ENCODE measurements around the gene LCP1.

Gene LCP1

DNA sequence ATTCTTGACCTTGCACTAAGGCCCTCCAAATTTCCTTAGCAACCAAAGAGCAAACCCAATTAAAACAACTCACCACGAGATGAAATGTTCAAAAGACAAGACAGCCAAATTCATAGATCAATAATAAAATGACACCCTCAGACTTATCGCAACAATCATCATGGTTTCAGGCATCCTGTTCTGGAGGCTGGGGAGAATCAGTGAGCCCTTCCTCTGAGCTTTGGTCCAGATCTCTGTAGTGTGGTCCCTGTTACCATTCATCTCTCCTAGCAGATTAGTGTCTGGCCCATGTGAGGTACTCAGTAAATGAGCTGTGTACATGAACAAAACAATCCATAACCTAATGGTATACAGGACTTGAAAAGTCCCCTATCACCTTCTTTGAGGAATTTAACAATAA lies 12.2 kb downstream of the LCP1 start:
- TF ChIP-seq, protein P1, sequence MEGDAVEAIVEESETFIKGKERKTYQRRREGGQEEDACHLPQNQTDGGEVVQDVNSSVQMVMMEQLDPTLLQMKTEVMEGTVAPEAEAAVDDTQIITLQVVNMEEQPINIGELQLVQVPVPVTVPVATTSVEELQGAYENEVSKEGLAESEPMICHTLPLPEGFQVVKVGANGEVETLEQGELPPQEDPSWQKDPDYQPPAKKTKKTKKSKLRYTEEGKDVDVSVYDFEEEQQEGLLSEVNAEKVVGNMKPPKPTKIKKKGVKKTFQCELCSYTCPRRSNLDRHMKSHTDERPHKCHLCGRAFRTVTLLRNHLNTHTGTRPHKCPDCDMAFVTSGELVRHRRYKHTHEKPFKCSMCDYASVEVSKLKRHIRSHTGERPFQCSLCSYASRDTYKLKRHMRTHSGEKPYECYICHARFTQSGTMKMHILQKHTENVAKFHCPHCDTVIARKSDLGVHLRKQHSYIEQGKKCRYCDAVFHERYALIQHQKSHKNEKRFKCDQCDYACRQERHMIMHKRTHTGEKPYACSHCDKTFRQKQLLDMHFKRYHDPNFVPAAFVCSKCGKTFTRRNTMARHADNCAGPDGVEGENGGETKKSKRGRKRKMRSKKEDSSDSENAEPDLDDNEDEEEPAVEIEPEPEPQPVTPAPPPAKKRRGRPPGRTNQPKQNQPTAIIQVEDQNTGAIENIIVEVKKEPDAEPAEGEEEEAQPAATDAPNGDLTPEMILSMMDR (IDR thresholded peaks at IDR 0.05; ENCODE audit: low read depth, low read length, missing control alignments) = no peak
- DNase-seq (ENCODE audit: low read depth) = no peak
- no peak overlapping the region for H3K4me3 ChIP-seq (ENCODE audit: low read depth, low read length)
- in situ Hi-C loops (cut with HindIII; ENCODE audit: low sequenced_read_pairs) = no loop called here

DNA sequence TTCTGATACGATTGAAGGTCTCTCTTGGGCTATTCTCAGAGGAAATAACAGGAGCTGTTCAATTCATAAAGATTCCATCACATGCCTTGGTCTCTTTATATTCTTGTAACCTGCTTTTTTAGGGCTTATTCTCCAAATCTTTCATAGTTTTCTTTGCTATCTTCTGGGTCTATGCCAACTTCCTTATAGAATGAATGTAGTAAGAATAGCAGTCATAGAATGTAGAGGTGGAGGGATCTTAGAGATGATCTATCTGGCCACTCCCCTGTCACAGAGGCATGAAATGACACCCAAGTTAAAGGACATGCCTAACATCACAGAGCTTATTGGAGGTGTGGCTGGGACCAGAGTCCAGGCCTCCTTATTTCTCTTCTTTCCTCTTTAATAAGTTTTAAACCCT lies 13.2 kb downstream of the LCP1 start:
- DNase-seq (ENCODE audit: low read depth) = no peak
- in situ Hi-C loops (cut with HindIII; ENCODE audit: low sequenced_read_pairs) = no loop called here
- no peak overlapping the region for H3K4me3 ChIP-seq (ENCODE audit: low read depth, low read length)
- TF ChIP-seq, protein P1 (IDR thresholded peaks at IDR 0.05; ENCODE audit: low read depth, low read length, missing control alignments) = no peak

- DNase-seq (ENCODE audit: low read depth) = no peak
- TF ChIP-seq, protein P1 (IDR thresholded peaks at IDR 0.05; ENCODE audit: low read depth, low read length, missing control alignments) = no peak
- no peak overlapping the region for H3K4me3 ChIP-seq (ENCODE audit: low read depth, low read length)
- in situ Hi-C loops (cut with HindIII; ENCODE audit: low sequenced_read_pairs) = no loop called here
Observed at GRCh38 chr13:46168341-46168740, 13.6 kb downstream of the LCP1 start.

GRCh38 chr13:46166947-46167610 lies 14.9 kb downstream of the LCP1 start:
- in situ Hi-C loops (cut with HindIII; ENCODE audit: low sequenced_read_pairs) = no loop called here
- TF ChIP-seq, protein P1 (IDR thresholded peaks at IDR 0.05; ENCODE audit: low read depth, low read length, missing control alignments) = no peak
- DNase-seq (ENCODE audit: low read depth) = no peak
- no peak overlapping the region for H3K4me3 ChIP-seq (ENCODE audit: low read depth, low read length)

GRCh38 chr13:46166224-46166584 lies 15.8 kb downstream of the LCP1 start:
- in situ Hi-C loops (cut with HindIII; ENCODE audit: low sequenced_read_pairs) = no loop called here
- H3K4me3 ChIP-seq (ENCODE audit: low read depth, low read length) = no peak overlapping the region
- TF ChIP-seq, protein P1 (IDR thresholded peaks at IDR 0.05; ENCODE audit: low read depth, low read length, missing control alignments) = no peak
- no peak for DNase-seq (ENCODE audit: low read depth)

GRCh38 chr13:46165485-46166223 lies 16.3 kb downstream of the LCP1 start:
- peak; percentile 20 for DNase-seq (ENCODE audit: low read depth)
- in situ Hi-C loops (cut with HindIII; ENCODE audit: low sequenced_read_pairs) = no loop called here
- H3K4me3 ChIP-seq (ENCODE audit: low read depth, low read length) = no peak overlapping the region
- TF ChIP-seq, protein P1 (IDR thresholded peaks at IDR 0.05; ENCODE audit: low read depth, low read length, missing control alignments) = no peak

Measured in astrocyte of the cerebellum (primary cell).